Epithelial cell of esophagus (primary cell): ENCODE measurements around the gene DLGAP3.

Source experiments
- DNase-seq: peaks from one replicate; pipeline ENCODE4 v3.0.0; 2010; ENCODE audit warnings: low read depth
- H3K4me3 ChIP-seq: 2 replicates; pipeline ENCODE4 v1.5.1; 2011; ENCODE audit warnings: mild to moderate bottlenecking, low read length, control low read depth
- CTCF ChIP-seq: IDR thresholded peaks from 2 replicates; pipeline ENCODE4 v1.5.1; 2011; ENCODE audit warnings: low read depth, mild to moderate bottlenecking, low read length, control low read depth, inconsistent platforms; ENCODE audit not compliant: insufficient read depth; ENCODE audit errors: missing control alignments

DLGAP3 gene

GRCh38 chr1:34842952-34843371 lies 86.5 kb downstream of the DLGAP3 start:
- no peak overlapping the region for H3K4me3 ChIP-seq
- no peak for DNase-seq
- no peak for TF ChIP-seq CTCF

GRCh38 chr1:34842073-34842472 lies 87.4 kb downstream of the DLGAP3 start:
- H3K4me3 ChIP-seq, result no peak overlapping the region
- no peak for DNase-seq
- TF ChIP-seq CTCF, result no peak

- no peak for DNase-seq
- no peak for TF ChIP-seq CTCF
- no peak overlapping the region for H3K4me3 ChIP-seq
These were observed 89.0 kb downstream of the DLGAP3 start for GRCh38 chr1:34840426-34840825.

- TF ChIP-seq CTCF, result no peak
- no peak for DNase-seq
- no peak overlapping the region for H3K4me3 ChIP-seq
These were observed 89.7 kb downstream of the DLGAP3 start for GRCh38 chr1:34839526-34840305.

- no peak for DNase-seq
- no peak for TF ChIP-seq CTCF
- no peak overlapping the region for H3K4me3 ChIP-seq
These were observed 95.7 kb downstream of the DLGAP3 start for GRCh38 chr1:34833711-34834110.

- H3K4me3 ChIP-seq, result no peak overlapping the region
- DNase-seq, result no peak
- no peak for TF ChIP-seq CTCF
These were observed 97.7 kb downstream of the DLGAP3 start for GRCh38 chr1:34831721-34832246.

GRCh38 chr1:34829250-34829649 lies 100.2 kb downstream of the DLGAP3 start:
- DNase-seq, result no peak
- no peak overlapping the region for H3K4me3 ChIP-seq
- TF ChIP-seq CTCF, result no peak
